ENCODE measurements around the gene BMPR1A. TPM values are rescaled to one million over a fixed set of nuclear protein-coding genes. Genes with fewer than 3 reads are reported as not detected.

Gene BMPR1A
- total and polyA plus RNA-seq, 9 of the 15 experiments (the other 6 are each of a cell fraction or from before 2014, with no cell fraction given), result 1.6 to 17.5 (median 9.1) TPM

DNA sequence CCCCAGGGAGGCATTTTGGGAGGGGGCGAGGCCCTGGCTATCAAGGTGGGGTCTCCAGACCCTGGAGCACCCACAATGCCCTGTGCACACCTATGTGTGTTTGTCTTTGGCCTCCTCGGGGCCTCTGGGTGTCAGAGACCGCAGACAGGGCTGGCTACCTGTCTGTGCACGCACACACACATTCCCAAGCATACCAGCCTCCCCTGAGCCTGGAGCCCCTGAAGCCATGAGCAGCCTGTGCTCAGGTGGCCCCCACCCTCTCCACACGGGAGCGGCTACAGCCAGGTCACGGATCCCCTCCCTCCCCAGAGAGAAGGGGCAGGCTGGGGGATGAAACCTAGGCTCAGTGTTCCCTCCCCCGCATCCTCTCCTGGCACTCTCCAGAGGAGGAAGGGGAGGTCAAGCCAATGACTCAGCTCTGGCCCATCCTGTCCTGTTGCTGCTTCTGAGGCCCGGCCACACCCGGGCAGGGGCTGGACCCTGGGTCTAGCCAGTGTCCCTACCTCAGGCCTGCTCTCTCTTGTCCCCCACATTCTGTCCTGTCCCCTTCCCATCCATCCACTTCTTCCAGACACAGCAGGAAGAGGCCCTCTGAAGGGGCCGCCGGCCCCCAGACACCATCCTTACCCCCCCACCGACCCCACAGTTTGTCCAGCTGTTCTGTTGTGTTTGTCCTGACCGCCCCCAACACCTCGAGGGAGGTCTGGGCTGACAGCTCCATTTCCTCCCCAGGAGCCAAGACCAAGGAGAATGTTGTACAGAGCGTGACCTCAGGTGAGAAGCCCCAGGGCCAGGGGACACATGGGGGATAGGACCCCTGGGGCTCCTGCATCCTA is 202.7 kb downstream of the BMPR1A start (continued):
- TF ChIP-seq ZNF431 (CRISPR knock-in tag; IDR thresholded peaks at IDR 0.05), result no peak
- no peak for TF ChIP-seq CSDE1 (IDR thresholded peaks at IDR 0.05)
- TF ChIP-seq, protein P1, sequence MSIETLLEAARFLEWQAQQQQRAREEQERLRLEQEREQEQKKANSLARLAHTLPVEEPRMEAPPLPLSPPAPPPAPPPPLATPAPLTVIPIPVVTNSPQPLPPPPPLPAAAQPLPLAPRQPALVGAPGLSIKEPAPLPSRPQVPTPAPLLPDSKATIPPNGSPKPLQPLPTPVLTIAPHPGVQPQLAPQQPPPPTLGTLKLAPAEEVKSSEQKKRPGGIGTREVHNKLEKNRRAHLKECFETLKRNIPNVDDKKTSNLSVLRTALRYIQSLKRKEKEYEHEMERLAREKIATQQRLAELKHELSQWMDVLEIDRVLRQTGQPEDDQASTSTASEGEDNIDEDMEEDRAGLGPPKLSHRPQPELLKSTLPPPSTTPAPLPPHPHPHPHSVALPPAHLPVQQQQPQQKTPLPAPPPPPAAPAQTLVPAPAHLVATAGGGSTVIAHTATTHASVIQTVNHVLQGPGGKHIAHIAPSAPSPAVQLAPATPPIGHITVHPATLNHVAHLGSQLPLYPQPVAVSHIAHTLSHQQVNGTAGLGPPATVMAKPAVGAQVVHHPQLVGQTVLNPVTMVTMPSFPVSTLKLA (conservative IDR thresholded peaks at IDR 0.05), result peak; percentile 14 to 36; a peak in 1 of 4 replicates
- peak; percentile 57 for TF ChIP-seq TAF9B (IDR thresholded peaks at IDR 0.05; ENCODE audit: partially characterized antibody)
- TF ChIP-seq PCBP2 (IDR thresholded peaks at IDR 0.05; ENCODE audit: low read depth, low read length, poor library complexity, severe bottlenecking), result no peak
- TF ChIP-seq POLR2G (IDR thresholded peaks at IDR 0.05; ENCODE audit: low read depth, low read length), result peak; percentile 38; the same call in 1 of the 2 replicates
- peak; percentile 70 for TF ChIP-seq POLR2A (conservative IDR thresholded peaks at IDR 0.05)
- TF ChIP-seq ZNF175 (CRISPR knock-in tag; IDR thresholded peaks at IDR 0.05; ENCODE audit: low read depth), result no peak
- no peak for TF ChIP-seq FOXA3 (CRISPR knock-in tag; conservative IDR thresholded peaks at IDR 0.05 in 1 of 2, IDR thresholded peaks at IDR 0.05 in 1 of 2)
- peak; percentile 27; the same call in 1 of the 2 replicates for TF ChIP-seq PHF8 (IDR thresholded peaks at IDR 0.05; ENCODE audit: borderline replicate concordance, low read length)
- no peak for TF ChIP-seq HDAC8 (tag; IDR thresholded peaks at IDR 0.05)
- 0 out of 2 replicates have a peak, but pooled peaks have one; percentile 46 for TF ChIP-seq MTA3 (IDR thresholded peaks at IDR 0.05; ENCODE audit: borderline replicate concordance)
- TF ChIP-seq, protein P2, sequence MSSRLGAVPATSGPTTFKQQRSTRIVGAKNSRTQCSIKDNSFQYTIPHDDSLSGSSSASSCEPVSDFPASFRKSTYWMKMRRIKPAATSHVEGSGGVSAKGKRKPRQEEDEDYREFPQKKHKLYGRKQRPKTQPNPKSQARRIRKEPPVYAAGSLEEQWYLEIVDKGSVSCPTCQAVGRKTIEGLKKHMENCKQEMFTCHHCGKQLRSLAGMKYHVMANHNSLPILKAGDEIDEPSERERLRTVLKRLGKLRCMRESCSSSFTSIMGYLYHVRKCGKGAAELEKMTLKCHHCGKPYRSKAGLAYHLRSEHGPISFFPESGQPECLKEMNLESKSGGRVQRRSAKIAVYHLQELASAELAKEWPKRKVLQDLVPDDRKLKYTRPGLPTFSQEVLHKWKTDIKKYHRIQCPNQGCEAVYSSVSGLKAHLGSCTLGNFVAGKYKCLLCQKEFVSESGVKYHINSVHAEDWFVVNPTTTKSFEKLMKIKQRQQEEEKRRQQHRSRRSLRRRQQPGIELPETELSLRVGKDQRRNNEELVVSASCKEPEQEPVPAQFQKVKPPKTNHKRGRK (tag; IDR thresholded peaks at IDR 0.05), result no peak
- TF ChIP-seq ZNF134 (CRISPR knock-in tag; conservative IDR thresholded peaks at IDR 0.05), result no peak
- peak; percentile 12; the same call in 1 of the 2 replicates for TF ChIP-seq MYC (IDR thresholded peaks at IDR 0.05; ENCODE audit: low read depth, low read length)
- no peak for TF ChIP-seq MYC (CRISPR knock-in tag; IDR thresholded peaks at IDR 0.05; ENCODE audit: borderline replicate concordance, low read depth)
- TF ChIP-seq NCOA6 (IDR thresholded peaks at IDR 0.05), result no peak
- 0 out of 2 replicates have a peak, but pooled peaks have one; percentile 67 for TF ChIP-seq NFRKB (IDR thresholded peaks at IDR 0.05; ENCODE audit: low read depth)
- TF ChIP-seq NRF1 (conservative IDR thresholded peaks at IDR 0.05 in 1 of 2, IDR thresholded peaks at IDR 0.05 in 1 of 2), result peak in 1 of 2 experiments; percentile 33; a peak in 1 of 4 replicates
- TF ChIP-seq ARID3A (IDR thresholded peaks at IDR 0.05; ENCODE audit: borderline replicate concordance, low read depth, low read length), result no peak
- TF ChIP-seq ZNF551 (CRISPR knock-in tag; IDR thresholded peaks at IDR 0.05), result no peak
- no peak for TF ChIP-seq ZNF778 (CRISPR knock-in tag; IDR thresholded peaks at IDR 0.05)
- no peak for TF ChIP-seq FOXK1 (CRISPR knock-in tag; IDR thresholded peaks at IDR 0.05; ENCODE audit: borderline replicate concordance)
- TF ChIP-seq HNRNPLL (IDR thresholded peaks at IDR 0.05; ENCODE audit: low read depth, low read length, poor library complexity, severe bottlenecking), result no peak

All from K562 (cell line).